ENCODE results near the gene RPL35. TPM values are rescaled to one million over a fixed set of nuclear protein-coding genes. Genes with fewer than 3 reads are reported as not detected.
A peak's percentile ranks its signal among the peaks of the same experiment; 100 is the strongest.

Gene RPL35
- total RNA-seq, 1 donor from 2014 or later = 794 TPM

GRCh38 chr9:124877021-124877782 is 15.4 kb upstream of the RPL35 start:
- ATAC-seq = no peak

GRCh38 chr9:124875501-124875900 is 13.7 kb upstream of the RPL35 start:
- peaks cover 75% of the 10 kb centered on the region for H3K36me3 ChIP-seq
- intact Hi-C loops (cut with DNase I) = no loop called here

More at GRCh38 chr9:124877021-124877782, 15.4 kb upstream of the RPL35 start:
- Histone ChIP-seq H3K27ac (no peak overlapping the region), H3K36me3 (peaks cover 92% of the 10 kb centered on the region), H3K4me1 (peaks cover 21% of the 10 kb centered on the region), H3K4me3 (no peak overlapping the region), H3K9me3 (no peaks in the 10 kb centered on the region), H3K27me3 (no peaks in the 10 kb centered on the region)
- no peak for TF ChIP-seq CTCF (IDR thresholded peaks at IDR 0.05)
- intact Hi-C loops (cut with DNase I) = no loop called here
- DNase-seq = no peak

GRCh38 chr9:124873664-124874063 is 11.9 kb upstream of the RPL35 start:
- H3K27me3 ChIP-seq = no peaks in the 10 kb centered on the region
- TF ChIP-seq CTCF (IDR thresholded peaks at IDR 0.05) = no peak
- ATAC-seq (no peak), DNase-seq (no peak)
- H3K4me1 ChIP-seq = peaks cover 39% of the 10 kb centered on the region
- intact Hi-C loops (cut with DNase I) = no loop called here
- peak overlapping the region; percentile 60 for H3K27ac ChIP-seq
- H3K9me3 ChIP-seq = no peaks in the 10 kb centered on the region
- peaks cover 56% of the 10 kb centered on the region for H3K36me3 ChIP-seq
- no peak overlapping the region for H3K4me3 ChIP-seq

More at GRCh38 chr9:124875501-124875900, 13.7 kb upstream of the RPL35 start:
- no peak for DNase-seq
- Histone ChIP-seq H3K27me3 (no peaks in the 10 kb centered on the region), H3K4me1 (peaks cover 36% of the 10 kb centered on the region), H3K9me3 (no peaks in the 10 kb centered on the region), H3K27ac (no peak overlapping the region), H3K4me3 (no peak overlapping the region)
- no peak for TF ChIP-seq CTCF (IDR thresholded peaks at IDR 0.05)
- no peak for ATAC-seq

- Histone ChIP-seq H3K4me3 (peak overlapping the region; percentile 80), H3K9me3 (no peaks in the 10 kb centered on the region), H3K4me1 (peaks cover 45% of the 10 kb centered on the region), H3K36me3 (peaks cover 31% of the 10 kb centered on the region), H3K27ac (no peak overlapping the region), H3K27me3 (no peaks in the 10 kb centered on the region)
- TF ChIP-seq CTCF (IDR thresholded peaks at IDR 0.05) = no peak
- no peak for ATAC-seq
- intact Hi-C loops (cut with DNase I) = no loop called here
- no peak for DNase-seq
These were observed 9.4 kb upstream of the RPL35 start for GRCh38 chr9:124871156-124871561.

- H3K4me3 ChIP-seq = peak overlapping the region; percentile 80
- no peak for TF ChIP-seq CTCF (IDR thresholded peaks at IDR 0.05)
- H3K27ac ChIP-seq = peak overlapping the region; percentile 94
- no peaks in the 10 kb centered on the region for H3K9me3 ChIP-seq
- peaks cover 45% of the 10 kb centered on the region for H3K4me1 ChIP-seq
- no peaks in the 10 kb centered on the region for H3K27me3 ChIP-seq
- DNase-seq = no peak
- intact Hi-C loops (cut with DNase I) = no loop called here
- no peak for ATAC-seq
- peaks cover 27% of the 10 kb centered on the region for H3K36me3 ChIP-seq
These were observed 9.0 kb upstream of the RPL35 start for GRCh38 chr9:124870723-124871122.
